ENCODE results near the gene CXCL3.

The CXCL3 gene

DNA sequence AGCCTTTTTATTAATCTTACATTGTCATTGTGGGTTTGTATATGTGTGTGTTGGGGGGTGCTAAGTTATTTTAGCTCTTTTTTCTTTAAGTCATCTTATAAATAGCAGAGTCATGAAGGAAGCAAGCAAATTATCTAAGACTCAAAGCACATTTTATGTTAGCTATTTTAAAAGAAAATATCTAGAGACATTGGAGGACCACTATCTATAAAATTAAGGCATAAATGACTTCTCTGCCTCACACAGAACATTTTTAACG lies 46.8 kb downstream of the CXCL3 start:
- Histone ChIP-seq H3K36me3 (ENCODE audit: control insufficient read depth, insufficient read depth, low read length) (no peaks in the 10 kb centered on the region), H3K27me3 (ENCODE audit: control insufficient read depth, insufficient read depth, low read length) (no peaks in the 10 kb centered on the region), H3K27ac (ENCODE audit: low read depth, low read length) (no peak overlapping the region), H3K9ac (ENCODE audit: low read length) (no peak overlapping the region), H3K9me3 (ENCODE audit: control insufficient read depth, insufficient read depth, low read depth, low read length) (peaks cover 8% of the 10 kb centered on the region), H3K4me3 (ENCODE audit: low read depth, low read length) (no peak overlapping the region), H3K4me1 (ENCODE audit: control insufficient read depth, insufficient read depth, low read length) (no peaks in the 10 kb centered on the region; the same call in 1 of the 2 replicates)

DNA sequence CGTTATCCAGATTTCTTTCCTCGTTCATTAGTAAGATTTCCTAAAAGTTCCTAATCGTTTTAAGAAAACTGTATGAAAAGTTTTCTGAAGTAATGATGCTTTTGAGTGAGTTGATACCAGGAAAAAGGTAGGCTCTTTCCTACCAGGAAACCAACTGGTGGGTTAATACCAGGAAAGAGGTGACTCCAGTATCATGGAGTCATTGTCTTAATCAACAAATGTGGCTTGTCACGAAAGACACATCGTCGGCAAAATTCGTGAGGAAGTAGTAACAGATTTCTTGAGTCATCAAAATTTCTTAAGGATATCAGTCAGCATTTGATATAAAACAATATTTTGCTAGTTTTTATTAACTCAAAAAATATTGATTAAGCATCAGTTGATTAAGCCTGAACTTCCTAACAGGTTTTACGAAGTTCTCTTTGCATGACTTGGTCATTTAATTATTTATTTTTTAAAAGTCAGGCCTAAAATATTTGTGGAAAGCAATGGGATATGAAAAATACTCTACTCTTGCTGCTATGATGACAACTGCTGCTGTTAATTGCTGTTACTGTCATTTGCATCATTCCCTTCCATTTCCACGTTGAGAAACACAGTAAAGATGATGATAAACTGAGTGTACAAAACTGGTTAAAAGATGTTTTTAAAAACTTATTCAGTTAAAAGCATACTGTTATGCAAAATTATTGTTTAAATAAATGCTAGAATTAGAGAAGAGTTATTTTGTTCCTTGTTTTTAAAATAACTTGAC lies 47.3 kb downstream of the CXCL3 start:
- H3K4me3 ChIP-seq (ENCODE audit: low read depth, low read length), result no peak overlapping the region
- H3K27me3 ChIP-seq (ENCODE audit: control insufficient read depth, insufficient read depth, low read length), result no peaks in the 10 kb centered on the region
- no peak overlapping the region for H3K27ac ChIP-seq (ENCODE audit: low read depth, low read length)
- no peak overlapping the region for H3K9ac ChIP-seq (ENCODE audit: low read length)
- H3K4me1 ChIP-seq (ENCODE audit: control insufficient read depth, insufficient read depth, low read length), result peaks cover 1% of the 10 kb centered on the region; the same call in 1 of the 2 replicates
- H3K36me3 ChIP-seq (ENCODE audit: control insufficient read depth, insufficient read depth, low read length), result no peaks in the 10 kb centered on the region
- peaks cover 8% of the 10 kb centered on the region for H3K9me3 ChIP-seq (ENCODE audit: control insufficient read depth, insufficient read depth, low read depth, low read length)

DNA sequence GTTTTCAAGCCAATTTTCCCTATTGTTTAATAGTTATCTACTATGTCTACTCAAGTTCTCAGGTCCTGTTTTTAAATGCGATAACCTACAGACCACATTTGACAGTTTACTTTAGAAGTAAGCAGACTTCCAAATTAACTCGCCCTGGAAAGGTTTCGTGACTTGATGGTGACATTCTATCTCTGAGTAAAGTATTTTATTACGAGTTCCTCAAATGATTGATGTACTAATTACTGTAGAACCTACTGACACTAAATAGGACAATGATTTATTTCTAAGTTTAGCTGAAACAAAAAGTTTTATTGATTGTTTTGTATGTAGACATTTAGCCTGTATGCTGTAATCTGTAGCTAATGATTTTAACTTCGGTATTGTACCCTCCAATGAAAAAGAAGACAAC lies 48.6 kb downstream of the CXCL3 start:
- Histone ChIP-seq H3K4me1 (ENCODE audit: control insufficient read depth, insufficient read depth, low read length) (peaks cover 12% of the 10 kb centered on the region), H3K27ac (ENCODE audit: low read depth, low read length) (no peak overlapping the region), H3K9me3 (ENCODE audit: control insufficient read depth, insufficient read depth, low read depth, low read length) (peaks cover 8% of the 10 kb centered on the region), H3K27me3 (ENCODE audit: control insufficient read depth, insufficient read depth, low read length) (no peaks in the 10 kb centered on the region), H3K36me3 (ENCODE audit: control insufficient read depth, insufficient read depth, low read length) (no peaks in the 10 kb centered on the region), H3K4me3 (ENCODE audit: low read depth, low read length) (no peak overlapping the region), H3K9ac (ENCODE audit: low read length) (no peak overlapping the region)

- H3K27me3 ChIP-seq (ENCODE audit: control insufficient read depth, insufficient read depth, low read length), result no peaks in the 10 kb centered on the region
- H3K36me3 ChIP-seq (ENCODE audit: control insufficient read depth, insufficient read depth, low read length), result no peaks in the 10 kb centered on the region
- H3K4me3 ChIP-seq (ENCODE audit: low read depth, low read length), result no peak overlapping the region
- H3K9me3 ChIP-seq (ENCODE audit: control insufficient read depth, insufficient read depth, low read depth, low read length), result peaks cover 8% of the 10 kb centered on the region
- peaks cover 19% of the 10 kb centered on the region for H3K4me1 ChIP-seq (ENCODE audit: control insufficient read depth, insufficient read depth, low read length)
- H3K9ac ChIP-seq (ENCODE audit: low read length), result no peak overlapping the region
- H3K27ac ChIP-seq (ENCODE audit: low read depth, low read length), result no peak overlapping the region
Measured at GRCh38 chr4:73989031-73989430, 49.5 kb downstream of the CXCL3 start.

GRCh38 chr4:73988061-73988460 lies 50.4 kb downstream of the CXCL3 start, which contains the start of gene PPBP:
Gene PPBP (minus strand): TSS chr4:73988190. CDS start chr4:73988103, 87 bp downstream.
- Histone ChIP-seq H3K4me1 (ENCODE audit: control insufficient read depth, insufficient read depth, low read length) (peaks cover 24% of the 10 kb centered on the region), H3K4me3 (ENCODE audit: low read depth, low read length) (no peak within 1 kb of the TSS), H3K9me3 (ENCODE audit: control insufficient read depth, insufficient read depth, low read depth, low read length) (peaks cover 8% of the 10 kb centered on the region), H3K9ac (ENCODE audit: low read length) (no peak within 1 kb of the TSS), H3K36me3 (ENCODE audit: control insufficient read depth, insufficient read depth, low read length) (no peaks in the 10 kb centered on the region), H3K27me3 (ENCODE audit: control insufficient read depth, insufficient read depth, low read length) (no peaks in the 10 kb centered on the region), H3K27ac (ENCODE audit: low read depth, low read length) (no peak within 1 kb of the TSS; the same call in 1 of the 2 replicates)
